ENCODE data around the gene KIAA1671.

KIAA1671 gene

GRCh38 chr22:25048659-25049647 is 96.4 kb downstream of the KIAA1671 start:
- DNase-seq, result peak; percentile 59

GRCh38 chr22:25049770-25050169 is 97.3 kb downstream of the KIAA1671 start:
- no peak for DNase-seq

GRCh38 chr22:25050566-25050965 is 98.0 kb downstream of the KIAA1671 start:
- DNase-seq, result no peak

- DNase-seq, result no peak
Measured at GRCh38 chr22:25051073-25051472, 98.6 kb downstream of the KIAA1671 start.

GRCh38 chr22:25051983-25052710 is 99.6 kb downstream of the KIAA1671 start:
- no peak for DNase-seq

GRCh38 chr22:25053153-25053805 is 100.8 kb downstream of the KIAA1671 start:
- no peak for DNase-seq

- no peak for DNase-seq
Measured at GRCh38 chr22:25054943-25055511, 102.5 kb downstream of the KIAA1671 start.

GRCh38 chr22:25057013-25057881 is 104.7 kb downstream of the KIAA1671 start:
- peak; percentile 55 for DNase-seq

- no peak for DNase-seq
Measured at GRCh38 chr22:25059438-25059837, 106.9 kb downstream of the KIAA1671 start.

GRCh38 chr22:25060522-25061071 is 108.1 kb downstream of the KIAA1671 start:
- DNase-seq, result peak; percentile 35

- DNase-seq, result no peak
Measured at GRCh38 chr22:25061134-25061533, 108.6 kb downstream of the KIAA1671 start.

- DNase-seq, result no peak
Measured at GRCh38 chr22:25061605-25062376, 109.3 kb downstream of the KIAA1671 start.

GRCh38 chr22:25062386-25063085 is 110.0 kb downstream of the KIAA1671 start:
- DNase-seq, result peak; percentile 86

GRCh38 chr22:25064894-25065560 is 112.5 kb downstream of the KIAA1671 start:
- no peak for DNase-seq

GRCh38 chr22:25066861-25067435 is 114.4 kb downstream of the KIAA1671 start:
- DNase-seq, result no peak

- DNase-seq, result peak; percentile 94
Measured at GRCh38 chr22:25067851-25068421, 115.4 kb downstream of the KIAA1671 start.

- DNase-seq, result peak; percentile 34
Measured at GRCh38 chr22:25068707-25069106, 116.2 kb downstream of the KIAA1671 start.

GRCh38 chr22:25069426-25069757 is 116.9 kb downstream of the KIAA1671 start:
- DNase-seq, result no peak
